SK-N-SH treated with all-trans-retinoic acid at 6 μM for 48 hours (cell line): ENCODE data around the gene DDX10.

Source experiments
- ARNTL ChIP-seq: fragments of 450-650 bp; formaldehyde crosslinking; IDR thresholded peaks from 2 replicates; pipeline ENCODE4 v1.5.0; 2020; ENCODE audit warnings: low read depth, mild to moderate bottlenecking, moderate library complexity, borderline replicate concordance
- BACH2 ChIP-seq: fragments of 250-450 bp; sonication (Bioruptor Pico); IDR thresholded peaks from 2 replicates; pipeline ENCODE4 v1.9.0; 2021; ENCODE audit warnings: mild to moderate bottlenecking, borderline replicate concordance
- OSR1 ChIP-seq: fragments of 250-450 bp; sonication (Bioruptor Pico); IDR thresholded peaks from 2 replicates; pipeline ENCODE4 v1.8.0; 2022; ENCODE audit warnings: moderate library complexity, mild to moderate bottlenecking, inconsistent platforms
- PPARA ChIP-seq: fragments of 250-450 bp; sonication (Bioruptor Pico); IDR thresholded peaks from 2 replicates; pipeline ENCODE4 v1.5.0; 2020; ENCODE audit warnings: mild to moderate bottlenecking, borderline replicate concordance
- ZFP30 ChIP-seq: fragments of 450-650 bp; formaldehyde crosslinking; IDR thresholded peaks from 2 replicates; pipeline ENCODE4 v1.5.0; 2022; ENCODE audit warnings: mild to moderate bottlenecking, moderate library complexity
- TF ChIP-seq, protein P1 (sequence below): fragments of 250-450 bp; sonication (Bioruptor Pico); IDR thresholded peaks from 2 replicates; pipeline ENCODE4 v1.8.0; 2021; ENCODE audit warnings: low read depth, mild to moderate bottlenecking, moderate library complexity, borderline replicate concordance
- TF ChIP-seq, protein P2 (sequence below): fragments of 250-450 bp; sonication (Bioruptor Pico); IDR thresholded peaks from 2 replicates; pipeline ENCODE4 v1.8.0; 2020; ENCODE audit warnings: mild to moderate bottlenecking, moderate library complexity, borderline replicate concordance

DNA sequence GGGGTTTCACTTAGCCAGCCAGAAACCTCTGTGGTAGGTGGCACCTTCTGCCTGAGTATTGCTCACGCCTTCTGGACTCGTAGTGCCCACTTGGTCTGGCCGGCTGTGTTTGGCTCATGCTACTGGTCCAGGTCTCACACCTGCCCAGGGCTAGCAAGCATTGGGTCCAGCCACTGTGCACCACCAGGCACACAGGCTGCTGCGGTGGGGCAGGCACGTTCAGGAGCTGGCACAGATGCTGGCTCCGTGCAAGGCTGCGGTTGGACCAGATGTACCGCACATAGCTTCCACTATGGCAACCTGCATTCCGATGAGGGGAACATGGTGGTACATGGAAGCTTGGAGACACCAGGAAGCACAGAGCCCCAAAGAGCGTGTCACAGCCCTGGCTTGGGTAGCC, 36.5 kb upstream of the DDX10 start:
- TF ChIP-seq ARNTL (CRISPR knock-in tag) (no peak), ZFP30 (CRISPR knock-in tag) (no peak), BACH2 (no peak), OSR1 (CRISPR knock-in tag) (no peak), PPARA (CRISPR knock-in tag) (no peak)
- TF ChIP-seq, protein P1, sequence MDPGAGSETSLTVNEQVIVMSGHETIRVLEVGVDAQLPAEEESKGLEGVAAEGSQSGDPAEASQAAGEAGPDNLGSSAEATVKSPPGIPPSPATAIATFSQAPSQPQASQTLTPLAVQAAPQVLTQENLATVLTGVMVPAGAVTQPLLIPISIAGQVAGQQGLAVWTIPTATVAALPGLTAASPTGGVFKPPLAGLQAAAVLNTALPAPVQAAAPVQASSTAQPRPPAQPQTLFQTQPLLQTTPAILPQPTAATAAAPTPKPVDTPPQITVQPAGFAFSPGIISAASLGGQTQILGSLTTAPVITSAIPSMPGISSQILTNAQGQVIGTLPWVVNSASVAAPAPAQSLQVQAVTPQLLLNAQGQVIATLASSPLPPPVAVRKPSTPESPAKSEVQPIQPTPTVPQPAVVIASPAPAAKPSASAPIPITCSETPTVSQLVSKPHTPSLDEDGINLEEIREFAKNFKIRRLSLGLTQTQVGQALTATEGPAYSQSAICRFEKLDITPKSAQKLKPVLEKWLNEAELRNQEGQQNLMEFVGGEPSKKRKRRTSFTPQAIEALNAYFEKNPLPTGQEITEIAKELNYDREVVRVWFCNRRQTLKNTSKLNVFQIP (CRISPR knock-in tag): no peak
- TF ChIP-seq, protein P2, sequence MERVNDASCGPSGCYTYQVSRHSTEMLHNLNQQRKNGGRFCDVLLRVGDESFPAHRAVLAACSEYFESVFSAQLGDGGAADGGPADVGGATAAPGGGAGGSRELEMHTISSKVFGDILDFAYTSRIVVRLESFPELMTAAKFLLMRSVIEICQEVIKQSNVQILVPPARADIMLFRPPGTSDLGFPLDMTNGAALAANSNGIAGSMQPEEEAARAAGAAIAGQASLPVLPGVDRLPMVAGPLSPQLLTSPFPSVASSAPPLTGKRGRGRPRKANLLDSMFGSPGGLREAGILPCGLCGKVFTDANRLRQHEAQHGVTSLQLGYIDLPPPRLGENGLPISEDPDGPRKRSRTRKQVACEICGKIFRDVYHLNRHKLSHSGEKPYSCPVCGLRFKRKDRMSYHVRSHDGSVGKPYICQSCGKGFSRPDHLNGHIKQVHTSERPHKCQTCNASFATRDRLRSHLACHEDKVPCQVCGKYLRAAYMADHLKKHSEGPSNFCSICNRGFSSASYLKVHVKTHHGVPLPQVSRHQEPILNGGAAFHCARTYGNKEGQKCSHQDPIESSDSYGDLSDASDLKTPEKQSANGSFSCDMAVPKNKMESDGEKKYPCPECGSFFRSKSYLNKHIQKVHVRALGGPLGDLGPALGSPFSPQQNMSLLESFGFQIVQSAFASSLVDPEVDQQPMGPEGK (CRISPR knock-in tag): no peak
